ENCODE results near the gene ELAPOR1.

The ELAPOR1 gene, protein sequence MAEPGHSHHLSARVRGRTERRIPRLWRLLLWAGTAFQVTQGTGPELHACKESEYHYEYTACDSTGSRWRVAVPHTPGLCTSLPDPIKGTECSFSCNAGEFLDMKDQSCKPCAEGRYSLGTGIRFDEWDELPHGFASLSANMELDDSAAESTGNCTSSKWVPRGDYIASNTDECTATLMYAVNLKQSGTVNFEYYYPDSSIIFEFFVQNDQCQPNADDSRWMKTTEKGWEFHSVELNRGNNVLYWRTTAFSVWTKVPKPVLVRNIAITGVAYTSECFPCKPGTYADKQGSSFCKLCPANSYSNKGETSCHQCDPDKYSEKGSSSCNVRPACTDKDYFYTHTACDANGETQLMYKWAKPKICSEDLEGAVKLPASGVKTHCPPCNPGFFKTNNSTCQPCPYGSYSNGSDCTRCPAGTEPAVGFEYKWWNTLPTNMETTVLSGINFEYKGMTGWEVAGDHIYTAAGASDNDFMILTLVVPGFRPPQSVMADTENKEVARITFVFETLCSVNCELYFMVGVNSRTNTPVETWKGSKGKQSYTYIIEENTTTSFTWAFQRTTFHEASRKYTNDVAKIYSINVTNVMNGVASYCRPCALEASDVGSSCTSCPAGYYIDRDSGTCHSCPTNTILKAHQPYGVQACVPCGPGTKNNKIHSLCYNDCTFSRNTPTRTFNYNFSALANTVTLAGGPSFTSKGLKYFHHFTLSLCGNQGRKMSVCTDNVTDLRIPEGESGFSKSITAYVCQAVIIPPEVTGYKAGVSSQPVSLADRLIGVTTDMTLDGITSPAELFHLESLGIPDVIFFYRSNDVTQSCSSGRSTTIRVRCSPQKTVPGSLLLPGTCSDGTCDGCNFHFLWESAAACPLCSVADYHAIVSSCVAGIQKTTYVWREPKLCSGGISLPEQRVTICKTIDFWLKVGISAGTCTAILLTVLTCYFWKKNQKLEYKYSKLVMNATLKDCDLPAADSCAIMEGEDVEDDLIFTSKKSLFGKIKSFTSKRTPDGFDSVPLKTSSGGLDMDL

DNA sequence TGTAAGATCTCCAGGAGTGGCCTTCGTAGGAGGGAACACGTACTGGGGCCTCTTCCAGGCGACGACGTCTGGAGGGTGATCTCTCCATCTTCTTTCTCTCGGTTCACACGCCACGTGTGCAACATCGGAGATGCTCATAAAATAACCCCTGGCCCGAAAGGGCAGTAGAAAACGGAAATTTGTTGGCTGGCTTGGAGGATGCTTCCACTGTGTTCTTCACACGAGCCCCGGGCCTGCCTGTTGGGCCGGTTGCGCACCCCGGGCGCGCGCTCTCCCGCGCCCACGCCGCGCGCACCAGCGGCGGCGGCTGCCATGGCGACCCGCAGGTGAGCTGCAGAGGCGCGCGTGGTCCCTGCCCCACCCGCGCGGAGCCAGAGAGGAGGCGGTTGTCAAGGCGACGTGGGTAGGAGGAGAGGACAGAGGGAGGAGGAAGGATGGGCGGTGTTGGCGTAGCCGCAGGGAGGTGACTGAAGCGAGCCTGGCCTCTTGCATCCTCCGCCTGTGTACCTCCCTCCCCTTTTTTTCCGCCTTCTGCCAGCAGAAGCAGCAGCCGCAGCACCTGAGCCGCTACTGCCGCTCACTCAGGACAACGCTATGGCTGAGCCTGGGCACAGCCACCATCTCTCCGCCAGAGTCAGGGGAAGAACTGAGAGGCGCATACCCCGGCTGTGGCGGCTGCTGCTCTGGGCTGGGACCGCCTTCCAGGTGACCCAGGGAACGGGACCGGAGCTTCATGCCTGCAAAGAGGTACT, at the start of gene ELAPOR1:
TSS of gene ELAPOR1 (plus strand) at position 526 of the 752 bp plus-strand sequence. CDS start at position 595, 69 bp downstream.
- no peak for DNase-seq

DNA sequence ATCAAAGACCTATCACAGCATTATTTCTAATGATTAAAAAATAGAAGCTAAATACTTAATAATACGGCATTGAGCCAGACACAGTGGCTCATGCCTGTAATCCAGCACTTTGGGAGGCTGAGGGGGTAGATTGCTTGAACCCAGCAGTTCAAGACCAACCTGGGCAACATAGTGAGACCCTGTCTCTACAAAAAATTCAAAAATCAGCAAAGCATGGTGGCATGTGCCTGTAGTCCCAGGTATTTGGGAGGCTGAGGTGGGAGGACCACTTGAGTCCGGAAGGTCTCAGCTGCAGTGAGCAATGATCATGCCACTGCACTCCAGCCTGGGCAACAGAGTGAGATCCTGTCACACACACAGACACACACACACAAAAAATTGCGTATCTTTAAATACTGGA, 48.8 kb upstream of the ELAPOR1 start:
- DNase-seq, result no peak

DNA sequence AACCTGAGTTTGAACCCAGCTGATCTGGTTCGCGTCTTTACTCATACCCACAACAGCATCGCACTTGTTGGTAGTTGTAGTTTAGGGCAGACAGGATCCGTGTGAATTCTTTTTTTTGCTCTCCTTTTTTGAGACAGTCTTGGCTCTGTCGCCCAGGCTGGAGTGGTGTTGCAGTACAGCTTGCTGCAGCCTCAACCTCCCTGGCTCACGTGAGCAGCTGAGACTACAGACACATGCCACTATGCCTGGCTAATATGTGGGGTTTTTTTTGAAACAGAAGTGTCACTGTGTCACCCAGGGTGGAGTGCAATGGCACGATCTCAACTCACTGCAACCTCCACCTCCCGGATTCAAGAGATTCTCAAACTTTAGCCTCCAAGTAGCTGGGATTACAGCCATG, 46.0 kb upstream of the ELAPOR1 start:
- DNase-seq, result no peak

DNA sequence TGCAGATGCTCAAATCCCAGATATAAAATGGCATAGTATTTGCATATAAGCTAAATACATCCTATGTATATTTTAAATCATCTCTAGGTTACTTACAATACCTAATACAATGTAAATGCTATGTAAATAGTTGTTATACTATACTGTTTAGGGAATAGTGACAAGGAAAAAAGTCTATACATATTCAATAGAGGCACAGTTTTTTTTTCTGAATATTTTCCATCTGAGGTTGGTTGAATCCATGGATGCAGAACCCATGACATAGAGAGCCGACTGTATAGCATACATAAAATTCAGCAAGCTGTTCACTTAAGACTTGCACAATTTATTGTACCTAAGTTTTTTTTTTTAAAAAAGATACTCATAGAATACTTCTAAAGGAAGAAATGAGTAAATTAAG, 44.6 kb upstream of the ELAPOR1 start:
- no peak for DNase-seq

DNA sequence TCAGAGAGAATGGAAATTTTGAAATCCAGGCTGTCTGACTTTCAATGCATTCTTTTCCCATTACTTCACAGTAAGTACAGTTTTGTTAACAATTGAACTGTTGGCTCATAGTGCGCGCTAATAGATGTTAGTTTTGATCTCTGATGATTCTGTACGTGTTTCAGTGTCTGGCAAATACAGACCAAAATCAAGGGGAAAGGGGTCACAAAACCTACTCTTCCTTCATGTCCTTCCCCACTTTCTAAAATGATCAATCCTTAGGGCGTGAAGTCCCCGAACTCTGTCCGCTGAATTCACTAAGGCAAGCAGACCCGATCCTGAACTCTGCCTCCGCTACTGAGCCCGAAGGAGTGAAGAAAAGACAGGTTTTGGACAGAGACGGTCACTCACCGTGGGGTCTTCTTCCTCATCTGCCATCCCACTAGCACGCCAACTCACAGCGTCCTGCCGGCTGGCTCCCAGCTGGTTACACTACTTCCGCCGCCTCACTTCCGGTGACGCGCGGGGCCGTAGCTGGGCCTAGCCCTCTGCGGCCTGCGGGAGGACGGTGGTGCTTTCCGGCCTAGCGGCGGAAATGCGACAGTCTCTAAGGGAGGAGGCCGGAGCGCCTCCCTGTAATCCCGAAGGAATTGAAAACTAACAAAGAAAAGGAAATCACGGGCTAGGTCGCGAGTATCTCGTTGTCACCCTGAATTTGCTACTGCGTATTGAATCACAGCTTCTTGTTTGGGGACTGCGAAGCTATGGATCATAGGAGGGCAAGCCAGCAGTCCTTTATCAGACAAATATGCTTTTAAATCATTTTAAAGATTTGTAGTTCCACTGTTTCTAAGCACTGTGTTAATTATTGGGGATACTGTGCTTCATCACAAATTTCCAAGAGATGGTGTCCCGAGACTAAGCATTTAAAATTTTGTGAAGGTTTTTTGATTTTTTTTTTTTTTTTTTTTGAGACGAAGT, 38.1 kb upstream of the ELAPOR1 start, which contains the start of gene TAF13:
TSS of gene TAF13 (minus strand) at position 473 of the 960 bp plus-strand sequence. CDS start at position 417, 56 bp downstream.
- peak; percentile 93 to 95 for DNase-seq

DNA sequence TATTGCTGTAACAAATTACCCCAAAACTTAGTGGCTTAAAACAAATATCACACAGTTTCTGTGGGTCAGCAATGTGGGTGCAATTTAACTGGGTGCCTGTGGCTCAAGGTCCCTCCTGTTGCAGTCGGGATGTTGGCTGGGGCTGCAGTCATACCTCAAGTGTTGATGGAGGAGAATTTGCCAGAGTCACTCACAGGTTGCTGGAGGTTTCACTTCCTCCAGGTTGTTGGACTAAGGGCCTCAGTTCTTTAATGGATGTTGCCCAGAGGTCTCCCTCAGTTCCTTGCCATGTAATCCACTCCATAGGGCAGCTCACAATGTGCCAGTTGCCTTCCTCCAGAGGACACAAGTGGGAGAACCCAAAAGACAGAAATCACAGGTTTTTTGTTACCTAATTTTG, 35.6 kb upstream of the ELAPOR1 start:
- DNase-seq, result no peak

DNA sequence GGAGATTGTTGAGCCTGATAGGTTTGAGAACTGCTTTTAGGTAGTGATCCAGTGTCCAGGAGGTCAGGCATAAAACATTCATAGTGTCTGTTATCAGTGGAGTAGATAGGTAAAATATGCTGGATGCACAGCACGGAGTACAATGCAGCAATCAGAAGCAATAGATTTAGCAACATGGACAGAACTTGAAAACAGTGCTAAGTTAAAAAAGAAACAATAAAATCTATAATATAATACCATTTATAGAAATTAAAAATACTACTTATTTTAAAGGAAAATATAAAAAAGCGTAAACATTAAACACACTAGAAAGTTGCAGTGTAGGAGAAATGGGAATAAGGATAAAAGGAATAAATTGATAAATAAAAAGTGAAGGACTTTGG, 34.7 kb upstream of the ELAPOR1 start:
- DNase-seq, result no peak

DNA sequence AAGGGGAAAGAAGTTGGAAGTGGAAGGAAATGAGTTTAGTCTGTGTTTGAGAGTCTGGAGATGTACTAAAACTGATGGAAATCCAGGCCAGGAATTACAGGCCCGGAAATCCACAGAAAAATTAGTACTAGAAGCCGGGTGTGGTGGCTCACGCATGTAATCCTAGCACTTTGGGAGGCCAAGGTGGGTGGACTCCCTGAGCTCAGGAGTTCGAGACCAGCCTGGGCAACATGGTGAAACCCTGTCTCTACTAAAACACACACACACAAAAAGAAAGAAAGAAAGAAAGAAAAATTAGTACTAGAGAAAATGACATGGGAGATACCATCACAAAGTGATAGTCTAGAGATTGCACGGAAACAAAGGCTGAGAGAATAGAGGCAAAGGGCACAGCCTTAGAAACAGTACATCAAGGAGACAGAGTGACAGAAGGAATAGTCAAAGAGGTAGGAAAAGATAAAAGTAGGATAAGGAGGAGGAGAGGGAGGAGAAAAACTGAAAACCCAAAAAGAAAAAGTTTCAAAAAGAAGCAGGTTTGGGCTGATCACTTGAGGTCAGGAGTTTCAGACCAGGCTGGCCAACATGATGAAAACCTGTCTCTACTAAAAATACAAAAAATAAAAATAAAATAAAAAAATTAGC, 33.4 kb upstream of the ELAPOR1 start:
- DNase-seq, result no peak

DNA sequence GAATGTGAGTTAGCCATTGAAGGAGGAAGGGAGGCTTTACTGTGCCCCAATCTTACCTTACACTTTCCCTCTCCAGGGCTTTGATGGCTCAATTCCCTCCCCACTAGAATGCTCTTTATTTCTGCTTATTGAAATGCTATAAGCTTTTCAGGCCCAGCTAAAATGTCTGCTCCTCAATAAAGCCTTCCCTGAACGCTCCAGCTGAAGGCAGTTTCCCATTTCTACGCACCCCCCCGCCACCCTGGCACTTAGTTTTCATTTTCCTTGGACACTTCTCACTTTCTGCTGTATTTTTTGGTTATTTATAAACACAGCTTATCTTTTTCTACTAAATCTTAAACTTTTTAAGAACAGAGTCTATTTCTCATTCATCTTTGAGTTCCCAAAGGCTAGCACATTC, 30.4 kb upstream of the ELAPOR1 start:
- DNase-seq, result no peak

DNA sequence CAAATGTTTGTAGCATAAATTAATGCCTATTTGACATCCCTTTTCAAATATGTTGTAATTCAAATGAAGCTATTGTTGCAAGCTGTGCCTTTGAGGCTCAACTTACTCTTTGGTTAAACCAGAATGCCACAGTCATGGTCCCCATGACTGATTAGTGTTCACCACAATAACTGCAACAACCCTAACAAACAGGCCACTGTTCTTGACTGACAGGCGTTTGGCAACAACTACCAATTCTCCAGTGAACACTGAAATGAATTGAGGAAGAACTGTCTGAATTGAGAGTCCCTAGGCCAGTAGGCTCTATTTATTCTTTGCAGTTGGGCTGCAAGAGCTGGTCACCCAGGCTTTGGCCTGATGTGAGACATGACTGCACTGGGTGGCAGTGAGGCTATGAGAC, 30.0 kb upstream of the ELAPOR1 start:
- DNase-seq, result no peak

DNA sequence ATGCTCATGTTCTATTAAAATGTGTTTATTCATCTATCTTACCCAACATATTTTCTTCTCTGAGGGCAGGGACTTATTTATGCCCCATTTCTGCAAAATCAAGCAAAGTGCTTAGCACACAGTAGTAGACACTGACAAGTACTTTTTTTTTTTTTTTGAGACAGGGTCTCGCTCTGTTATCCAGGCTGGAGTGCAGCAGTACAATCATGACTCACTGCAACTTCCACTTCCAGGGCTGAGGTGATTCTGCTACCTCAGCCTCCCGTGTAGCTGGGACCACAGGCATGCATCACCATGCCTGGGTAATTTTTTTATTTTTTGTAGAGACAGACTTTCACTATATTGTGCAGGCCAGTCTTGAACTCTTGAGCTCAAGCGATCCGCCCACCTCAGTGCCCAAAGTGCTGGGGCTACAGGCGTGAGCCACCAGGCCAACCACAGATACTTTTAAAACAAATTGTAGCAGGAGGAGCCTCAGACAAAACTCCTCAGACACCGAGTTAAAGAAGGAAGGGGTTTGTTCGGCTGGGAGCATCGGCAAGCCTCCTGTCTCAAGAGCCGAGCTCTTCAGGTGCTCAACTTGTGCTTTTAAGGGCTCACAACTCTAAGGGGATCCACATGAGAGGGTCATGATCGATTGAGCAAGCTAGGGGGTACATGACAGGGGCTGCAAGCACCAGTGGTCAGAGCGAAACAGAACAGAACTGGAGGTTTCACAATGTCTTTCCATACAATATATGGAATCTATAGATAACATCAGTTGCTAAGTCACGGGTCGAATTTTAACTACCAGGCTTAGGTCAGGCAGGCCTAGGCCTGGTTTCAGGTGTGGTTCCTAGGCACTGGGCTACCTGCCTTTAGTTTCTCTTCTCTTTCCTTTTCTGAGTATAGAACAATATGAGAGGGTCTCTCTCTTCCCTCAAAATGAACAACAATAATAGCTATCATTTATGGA, 29.1 kb upstream of the ELAPOR1 start:
- no peak for DNase-seq

DNA sequence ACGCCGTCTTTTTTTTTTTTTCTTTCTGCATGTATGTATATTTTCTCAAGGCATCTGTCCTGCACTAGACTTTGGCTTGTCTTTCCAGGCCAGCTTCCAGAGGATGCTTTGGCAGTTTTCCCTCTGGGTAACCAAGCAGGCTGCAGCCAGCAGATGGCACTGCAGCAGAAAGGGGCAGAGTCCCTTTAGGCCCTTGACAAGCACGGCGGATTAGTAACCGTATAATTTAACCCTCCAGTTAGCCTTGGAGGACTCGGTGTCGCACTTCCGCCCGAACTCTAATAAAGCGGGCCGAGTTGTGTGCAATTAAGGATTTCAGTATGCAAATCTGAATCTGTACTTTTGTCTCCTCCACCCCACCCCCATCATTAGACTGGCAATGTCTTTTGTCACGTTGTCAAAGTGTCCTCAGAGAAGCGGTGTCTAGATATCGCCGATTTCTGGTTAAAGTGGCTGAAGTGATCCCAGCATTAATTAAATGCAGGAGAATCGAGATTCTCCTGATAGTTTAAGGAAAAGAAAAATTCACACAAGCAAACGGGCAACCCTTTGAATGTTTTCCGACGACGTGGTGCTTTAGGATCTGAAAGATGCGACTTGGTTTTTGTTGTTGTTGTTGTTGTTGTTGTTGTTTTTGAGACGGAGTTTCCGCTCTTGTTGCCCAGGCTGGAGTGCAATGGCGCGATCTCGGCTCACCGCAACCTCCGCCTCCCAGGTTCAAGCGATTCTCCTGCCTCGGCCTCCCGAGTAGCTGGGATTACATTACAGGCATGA, 24.5 kb upstream of the ELAPOR1 start:
- peak in 1 of 2 donors; percentile 16 for DNase-seq

DNA sequence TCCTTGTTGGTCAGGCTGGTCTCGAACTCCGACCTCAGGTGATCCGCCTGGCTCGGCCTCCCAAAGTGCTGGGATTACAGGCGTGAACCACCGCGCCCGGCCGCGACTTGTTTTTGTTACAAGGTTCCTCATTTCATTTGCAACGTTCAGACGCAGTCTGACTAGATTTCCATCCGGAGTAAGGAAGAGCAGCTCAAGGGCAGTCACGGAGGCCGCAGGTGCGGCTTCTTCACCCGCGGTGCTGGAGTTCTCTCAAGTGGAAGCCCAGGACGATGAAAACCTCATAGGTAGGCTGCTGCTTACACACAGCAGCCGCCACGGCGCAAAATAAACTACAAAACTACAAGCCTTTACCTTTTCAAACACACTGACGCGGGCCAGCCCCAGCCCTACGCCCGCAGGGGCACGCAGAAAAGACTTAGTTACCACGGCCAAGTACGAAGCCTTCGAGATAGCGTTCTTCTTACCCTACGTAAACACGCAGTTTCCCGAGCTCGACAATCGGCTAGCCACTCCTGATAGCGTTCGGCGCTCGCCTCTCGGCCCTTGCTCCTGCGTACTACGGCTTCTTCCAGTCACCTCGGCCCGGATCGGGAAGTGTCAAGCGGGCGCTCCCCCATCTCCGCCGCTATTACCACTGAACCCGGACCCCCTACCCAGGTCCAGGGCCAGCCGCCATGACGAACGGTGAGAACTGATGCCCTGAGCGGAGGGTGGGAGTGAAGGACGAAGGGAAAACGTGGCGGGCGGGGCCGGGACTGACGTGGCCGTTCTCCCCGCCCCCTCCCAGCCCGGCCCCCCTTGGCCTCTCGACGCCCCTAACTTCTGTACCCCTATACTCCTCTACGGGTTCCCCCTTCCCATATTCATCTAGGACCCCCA, 23.5 kb upstream of the ELAPOR1 start, which contains the start of gene TMEM167B:
TSS of gene TMEM167B (plus strand) at position 569 of the 882 bp plus-strand sequence. CDS start at position 678, 109 bp downstream.
- DNase-seq, result peak; percentile 91 to 93

DNA sequence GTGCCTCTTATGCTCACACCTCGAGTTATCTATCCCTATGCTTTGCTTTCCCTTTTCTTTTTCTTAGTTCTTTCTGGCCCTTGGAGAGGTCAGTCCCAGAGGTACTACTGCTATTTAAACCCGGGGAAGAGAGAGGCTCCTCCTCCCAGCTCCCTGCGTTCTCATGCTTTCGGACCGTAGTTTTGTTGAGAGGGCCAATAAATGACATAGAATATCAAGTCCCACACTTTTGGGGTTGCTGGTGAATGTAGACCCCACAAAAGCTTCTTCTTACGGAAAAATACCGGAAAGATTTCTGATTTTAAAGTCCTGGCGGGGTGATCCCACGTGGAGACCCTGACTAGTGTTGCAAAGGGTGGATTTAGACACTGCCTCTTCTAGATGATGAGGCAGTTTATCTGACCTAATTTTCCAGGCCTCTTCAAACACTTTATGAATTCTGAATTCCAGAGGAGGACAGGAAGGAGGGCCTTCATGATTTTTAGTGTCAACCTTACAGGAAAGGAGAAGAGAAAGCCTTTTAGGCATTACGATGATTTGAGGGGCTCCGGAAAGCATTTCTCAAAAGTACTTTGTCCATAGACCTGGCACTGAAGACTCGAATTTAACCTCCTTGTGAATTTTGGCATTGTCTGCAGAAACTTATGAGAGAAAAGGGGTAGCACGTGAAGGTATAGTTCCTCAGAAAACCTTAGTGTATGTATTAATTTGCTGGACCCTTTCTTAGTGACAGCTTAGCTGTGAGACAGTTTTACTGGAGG, 22.7 kb upstream of the ELAPOR1 start:
- peak in 1 of 2 donors; percentile 36 for DNase-seq

DNA sequence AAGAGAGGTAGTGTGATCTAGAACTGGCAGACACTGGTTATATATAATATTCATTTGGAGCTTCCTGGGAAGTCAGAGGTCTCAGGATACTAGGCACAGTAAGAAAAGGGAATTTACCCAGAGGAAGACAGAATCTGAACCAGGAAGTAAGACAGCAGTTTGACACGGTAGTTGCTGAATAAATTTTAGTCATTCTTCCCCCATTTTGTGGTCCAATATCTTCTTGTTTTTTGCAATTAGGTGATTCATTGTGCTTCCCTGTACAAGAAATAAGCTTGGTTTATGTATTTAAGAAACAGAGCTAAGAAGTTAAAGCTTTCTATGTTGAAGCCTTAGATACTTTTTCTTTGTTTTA, 22.1 kb upstream of the ELAPOR1 start:
- peak; percentile 74 to 79 for DNase-seq

DNA sequence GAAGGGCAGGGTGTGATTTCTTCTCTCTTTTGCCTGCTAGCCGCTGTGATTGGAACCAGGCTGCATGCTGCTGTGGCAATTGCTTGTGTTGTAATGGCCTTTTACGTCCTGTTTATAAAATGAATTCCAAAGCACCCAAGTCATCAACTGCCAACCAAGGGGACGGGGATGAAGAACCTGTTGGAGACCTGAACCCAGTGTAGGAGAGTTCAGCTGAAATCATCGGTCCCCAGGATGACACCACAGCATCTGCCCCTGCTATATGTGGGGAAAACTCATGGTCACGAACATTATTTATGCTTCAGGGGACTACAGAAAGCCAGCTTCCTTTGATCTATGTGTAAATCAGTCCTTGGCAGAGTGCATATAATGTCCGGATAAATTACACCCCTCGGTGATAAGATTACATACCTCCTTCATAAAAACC, 19.5 kb upstream of the ELAPOR1 start:
- DNase-seq, result no peak

DNA sequence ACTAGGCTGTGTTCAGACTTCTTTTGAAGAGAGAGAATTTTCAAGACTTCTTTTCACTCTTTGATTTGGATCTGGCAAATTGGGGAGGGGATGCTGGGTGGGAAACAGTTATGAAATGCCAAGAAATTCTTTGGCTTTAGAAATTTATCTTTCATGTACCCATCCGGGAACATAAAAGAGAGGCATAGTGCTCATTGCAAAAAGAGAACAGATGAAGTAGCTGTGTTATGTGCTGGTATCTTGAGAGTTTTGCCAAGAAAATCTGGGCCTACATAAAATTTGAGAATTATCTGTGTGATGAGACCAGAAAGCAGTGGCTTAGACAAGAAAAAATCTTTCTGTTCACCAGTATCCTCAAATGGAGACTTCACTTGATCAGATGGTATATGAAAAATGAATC, 19.0 kb upstream of the ELAPOR1 start:
- no peak for DNase-seq

Data from inflammatory macrophage treated with lipopolysaccharide for 1 hour (primary cell).